ENCODE results near the gene FAM199X.
"Not testable (repeated sequence)": the region's sequence is repeated elsewhere in the genome, so short reads cannot be mapped to it uniquely, and the experiment has no call there.

FAM199X gene

DNA sequence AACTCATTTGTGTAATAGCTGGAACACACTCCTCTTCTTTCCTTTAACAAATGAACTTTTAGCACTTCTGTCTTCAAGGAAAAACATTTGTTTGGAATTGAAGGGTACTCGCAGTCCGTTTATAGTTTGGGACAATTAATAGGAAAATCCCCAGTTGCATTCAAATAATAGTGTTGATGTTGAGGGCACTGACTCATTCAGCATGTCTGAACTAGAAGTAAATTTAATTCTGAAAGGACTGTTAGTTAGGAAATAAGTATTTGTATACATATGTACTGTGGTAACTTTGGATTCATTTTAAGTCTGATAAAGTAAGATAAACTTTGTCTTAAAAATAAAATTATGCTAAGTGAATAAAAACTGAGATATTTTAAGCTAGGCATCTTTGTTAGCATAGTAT lies 27.2 kb downstream of the FAM199X start:
- DNase-seq: no peak

GRCh38 chrX:104195013-104195412 lies 28.8 kb downstream of the FAM199X start:
- DNase-seq: no peak

DNA sequence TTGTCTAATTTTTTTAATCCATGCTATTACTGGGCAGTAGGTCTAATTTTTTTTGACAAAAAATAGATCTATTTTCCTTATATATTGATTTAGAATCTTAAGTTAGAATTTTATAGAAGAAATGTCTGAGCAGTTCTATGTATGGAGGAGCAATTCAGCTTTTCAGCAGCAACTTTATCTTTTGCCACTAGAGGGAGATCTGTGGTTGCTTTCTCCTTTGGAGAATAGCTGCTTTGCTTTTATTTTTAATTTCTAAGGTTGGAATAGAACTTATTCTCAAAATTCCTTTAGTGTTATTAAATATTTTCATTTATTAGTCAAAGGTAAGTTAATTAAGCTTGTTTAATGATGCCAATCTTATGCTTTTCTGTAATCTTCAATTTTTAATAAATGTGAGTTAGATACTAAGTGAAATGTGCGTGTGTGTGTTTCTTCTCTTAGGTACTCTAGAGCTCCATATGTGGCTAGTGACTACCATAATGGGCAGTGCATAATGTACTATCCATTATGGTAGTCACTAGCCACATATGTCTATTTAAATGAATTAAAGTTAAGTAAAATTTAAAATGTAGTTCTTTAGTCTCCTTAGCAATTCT lies 29.3 kb downstream of the FAM199X start:
- DNase-seq: no peak

DNA sequence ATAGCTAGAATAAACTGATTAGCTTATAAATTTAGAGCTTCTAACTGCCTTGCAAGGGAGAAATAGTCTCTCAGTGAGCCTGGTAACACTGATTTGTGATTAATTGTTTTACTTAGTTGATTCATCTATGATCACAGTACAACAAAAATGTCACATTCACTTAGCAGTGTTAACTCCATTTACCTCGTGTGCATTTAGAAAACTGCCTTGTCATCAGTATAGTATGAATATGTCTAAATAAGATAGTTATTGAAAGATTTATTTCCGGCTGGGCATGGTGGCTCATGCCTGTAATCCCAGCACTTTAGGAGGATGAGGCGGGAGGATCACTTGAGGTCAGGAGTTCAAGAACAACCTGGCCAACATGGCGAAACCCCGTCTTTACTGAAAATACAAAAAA lies 39.3 kb downstream of the FAM199X start:
- no peak for DNase-seq

- no peak for DNase-seq
Observed at GRCh38 chrX:104211187-104211586, 44.9 kb downstream of the FAM199X start.

DNA sequence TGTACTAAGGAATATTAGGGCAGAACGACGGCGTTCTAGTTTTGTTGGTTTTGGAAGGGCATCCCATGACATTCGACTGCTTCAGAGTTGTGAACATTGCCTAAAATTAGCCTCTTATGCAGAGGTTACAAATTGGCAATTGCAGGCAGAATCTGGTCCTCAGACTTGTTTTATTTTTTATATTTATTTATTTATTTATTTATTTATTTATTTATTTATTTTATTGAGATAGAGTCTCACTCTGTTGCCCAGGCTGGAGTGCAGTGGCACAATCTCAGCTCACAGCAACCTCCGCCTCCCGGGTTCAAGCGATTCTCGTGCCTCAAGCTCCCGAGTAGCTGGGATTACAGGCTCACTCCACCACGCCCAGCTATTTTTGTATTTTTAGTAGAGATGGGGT lies 63.8 kb downstream of the FAM199X start:
- not testable (repeated sequence) for DNase-seq

All from stimulated activated CD4-positive, alpha-beta T cell treated with anti-CD3 and anti-CD28 coated beads, Interleukin-4, amount 100 ng/mL, for 4 hours (primary cell).